Activated CD8-positive, alpha-beta T cell treated with anti-CD3 and anti-CD28 coated beads for 36 hours (primary cell): Measurements from ENCODE around the gene ROPN1L. TPM values are rescaled to one million over a fixed set of nuclear protein-coding genes. Genes with fewer than 3 reads are reported as not detected.
"Not testable (repeated sequence)": the region's sequence is repeated elsewhere in the genome, so short reads cannot be mapped to it uniquely, and the experiment has no call there.

ENCODE experiments used
- ATAC-seq: fragments of 200-7000 bp; cut with Tn5 transposase; one replicate; pipeline ENCODE4 v1.10.0; 2021; ENCODE audit warnings: mild to moderate bottlenecking, moderate library complexity
- CTCF ChIA-PET: fragments of 350-600 bp; sonication (Branson Sonifier 250); formaldehyde crosslinking; loops from one replicate; lab custom pipeline; 2021; ENCODE audit warnings: antibody characterized with exemption; lab: Charles Lee
- POLR2A ChIA-PET: fragments of 350-600 bp; sonication (Branson Sonifier 250); formaldehyde crosslinking; loops from one replicate; lab custom pipeline; 2021; ENCODE audit warnings: antibody characterized with exemption; lab: Charles Lee
- DNase-seq: peaks from one replicate; pipeline ENCODE4 v3.0.0-alpha.2; 2020
- H3K27ac Mint-ChIP-seq: one replicate; pipeline ENCODE4 v1.8.0; 2021; ENCODE audit warnings: mild to moderate bottlenecking, mixed read lengths
- H3K27me3 Mint-ChIP-seq: one replicate; pipeline ENCODE4 v1.8.0; 2021; ENCODE audit warnings: mixed read lengths
- H3K36me3 Mint-ChIP-seq: one replicate; pipeline ENCODE4 v1.8.0; 2021; ENCODE audit warnings: low read depth, mixed read lengths
- H3K4me1 Mint-ChIP-seq: one replicate; pipeline ENCODE4 v1.8.0; 2021; ENCODE audit warnings: low read depth, mixed read lengths
- H3K4me3 Mint-ChIP-seq: one replicate; pipeline ENCODE4 v1.8.0; 2021; ENCODE audit warnings: mild to moderate bottlenecking, moderate library complexity, mixed read lengths
- H3K9me3 Mint-ChIP-seq: one replicate; pipeline ENCODE4 v1.8.0; 2021; ENCODE audit warnings: mixed read lengths
- intact Hi-C: fragments of 100-400 bp; cut with micrococcal nuclease; formaldehyde crosslinking; loops from one replicate; pipeline ENCODE4 v1.10.0; 2022
- total RNA-seq, 2 experiments: library from RNA; stranded (reverse); gene quantifications; one replicate each; pipeline ENCODE4 v1.2.3, GENCODE V29; 2021
- TF ChIP-seq, protein P1 (sequence below): fragments of 200-600 bp; IDR thresholded peaks from one replicate; pipeline ENCODE4 v1.8.0; 2022; ENCODE audit warnings: antibody characterized with exemption, mild to moderate bottlenecking

The ROPN1L gene
- total RNA-seq, 2 experiments from 2014 or later = not detected

DNA sequence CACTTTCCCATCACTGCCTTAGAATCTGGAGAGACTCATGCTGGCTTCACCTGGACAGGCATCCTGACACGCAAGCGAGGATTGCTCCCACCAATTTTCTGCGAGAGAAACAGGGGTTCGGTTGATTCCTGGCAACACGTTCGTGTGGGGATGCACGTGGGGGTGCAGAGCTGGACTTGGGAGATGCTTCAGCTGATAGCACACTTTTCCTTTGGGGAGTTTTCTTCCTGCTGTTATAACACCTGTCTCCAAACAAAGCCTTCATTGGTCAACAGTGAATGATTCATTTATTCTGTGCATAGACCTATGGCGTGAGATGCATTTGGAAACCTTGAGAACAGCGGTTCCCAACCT lies 50.0 kb downstream of the ROPN1L start:
- ATAC-seq = no peak
- H3K36me3 Mint-ChIP-seq = no peaks in the 10 kb centered on the region
- intact Hi-C loops = no loop called here
- peaks cover 17% of the 10 kb centered on the region for H3K4me1 Mint-ChIP-seq
- TF ChIP-seq, protein P1, sequence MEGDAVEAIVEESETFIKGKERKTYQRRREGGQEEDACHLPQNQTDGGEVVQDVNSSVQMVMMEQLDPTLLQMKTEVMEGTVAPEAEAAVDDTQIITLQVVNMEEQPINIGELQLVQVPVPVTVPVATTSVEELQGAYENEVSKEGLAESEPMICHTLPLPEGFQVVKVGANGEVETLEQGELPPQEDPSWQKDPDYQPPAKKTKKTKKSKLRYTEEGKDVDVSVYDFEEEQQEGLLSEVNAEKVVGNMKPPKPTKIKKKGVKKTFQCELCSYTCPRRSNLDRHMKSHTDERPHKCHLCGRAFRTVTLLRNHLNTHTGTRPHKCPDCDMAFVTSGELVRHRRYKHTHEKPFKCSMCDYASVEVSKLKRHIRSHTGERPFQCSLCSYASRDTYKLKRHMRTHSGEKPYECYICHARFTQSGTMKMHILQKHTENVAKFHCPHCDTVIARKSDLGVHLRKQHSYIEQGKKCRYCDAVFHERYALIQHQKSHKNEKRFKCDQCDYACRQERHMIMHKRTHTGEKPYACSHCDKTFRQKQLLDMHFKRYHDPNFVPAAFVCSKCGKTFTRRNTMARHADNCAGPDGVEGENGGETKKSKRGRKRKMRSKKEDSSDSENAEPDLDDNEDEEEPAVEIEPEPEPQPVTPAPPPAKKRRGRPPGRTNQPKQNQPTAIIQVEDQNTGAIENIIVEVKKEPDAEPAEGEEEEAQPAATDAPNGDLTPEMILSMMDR = no peak
- ChIA-PET CTCF (no interaction called here), POLR2A (no interaction called here)
- H3K4me3 Mint-ChIP-seq = no peak overlapping the region
- H3K27me3 Mint-ChIP-seq = peaks cover 1% of the 10 kb centered on the region
- no peak for DNase-seq
- no peak overlapping the region for H3K27ac Mint-ChIP-seq
- H3K9me3 Mint-ChIP-seq = peaks cover 13% of the 10 kb centered on the region

DNA sequence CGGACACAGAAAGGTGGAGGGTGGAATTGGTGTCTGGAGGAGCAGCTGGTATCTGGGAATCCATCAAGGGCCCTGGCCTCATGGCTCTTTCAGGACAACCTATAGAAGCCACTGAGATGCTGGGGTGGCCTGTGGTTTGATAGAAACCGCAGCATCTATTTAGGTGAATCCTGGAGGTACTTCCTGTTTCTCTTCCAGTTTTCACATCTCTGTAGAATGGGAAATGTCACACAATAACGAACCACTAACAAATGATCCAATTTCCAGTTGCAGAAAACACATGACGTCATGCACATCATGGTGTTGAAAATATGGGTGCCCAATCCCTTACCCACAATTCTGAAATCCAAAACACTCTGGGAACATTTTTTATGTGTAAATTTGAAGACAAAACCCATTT lies 52.2 kb downstream of the ROPN1L start:
- TF ChIP-seq, protein P1 = no peak
- CTCF ChIA-PET = no interaction called here
- peaks cover 15% of the 10 kb centered on the region for H3K4me1 Mint-ChIP-seq

DNA sequence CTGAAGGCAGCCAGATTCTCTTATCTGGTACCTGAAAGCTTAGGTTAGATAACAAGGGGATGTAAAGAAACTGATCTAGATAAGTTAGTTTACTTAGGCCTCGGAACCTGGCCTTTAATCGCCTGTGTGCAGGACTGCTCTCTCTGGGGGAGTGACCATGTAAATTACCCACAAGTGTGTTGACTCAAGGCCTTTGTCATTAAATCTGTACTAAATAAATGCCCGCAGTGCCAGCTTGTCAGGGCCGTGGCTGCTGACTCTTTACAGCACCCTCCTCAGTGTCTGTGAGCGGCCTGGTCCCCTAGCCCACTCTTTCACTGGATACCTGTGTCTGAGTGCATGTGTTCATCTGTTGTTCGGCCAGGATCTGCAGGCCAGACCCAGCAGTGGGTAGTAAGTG lies 52.8 kb downstream of the ROPN1L start:
- DNase-seq, H3K4me3 Mint-ChIP-seq, H3K27me3 Mint-ChIP-seq, H3K36me3 Mint-ChIP-seq, H3K27ac Mint-ChIP-seq, POLR2A ChIA-PET, ATAC-seq, intact Hi-C loops: not testable (repeated sequence)
- Mint-ChIP-seq H3K9me3 (peaks cover 13% of the 10 kb centered on the region), H3K4me1 (peaks cover 11% of the 10 kb centered on the region)
- CTCF ChIA-PET = interaction anchor here (0.9 kb wide), 1 partner anchor 134 kb away, joined by 3 read pairs; no protein-coding TSS in a partner anchor

More for the DNA sequence above, 52.2 kb downstream of the ROPN1L start:
- Mint-ChIP-seq H3K36me3 (no peaks in the 10 kb centered on the region), H3K9me3 (peaks cover 13% of the 10 kb centered on the region), H3K27ac (no peak overlapping the region), H3K27me3 (no peaks in the 10 kb centered on the region), H3K4me3 (no peak overlapping the region)
- ATAC-seq = no peak
- DNase-seq = no peak
- intact Hi-C loops = no loop called here
- POLR2A ChIA-PET = no interaction called here

DNA sequence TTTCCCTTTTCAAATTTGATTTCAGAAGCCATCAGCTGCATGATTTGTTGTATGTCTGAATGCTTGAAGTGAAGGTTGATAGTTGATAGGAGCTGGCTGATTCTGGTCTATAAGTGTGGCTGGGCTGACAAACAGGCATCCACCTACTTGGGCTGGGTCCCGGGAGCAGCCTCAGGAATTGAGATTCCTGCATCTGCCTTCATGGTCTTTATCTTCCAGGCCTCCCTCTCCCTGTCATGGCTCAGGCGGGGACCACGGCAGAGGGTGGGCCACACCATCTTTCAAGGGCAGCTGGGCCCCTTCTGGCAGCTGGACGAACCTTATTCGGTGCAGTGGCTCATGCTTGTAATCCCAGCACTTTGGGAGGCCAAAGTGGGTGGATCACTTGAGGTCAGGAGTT lies 55.9 kb downstream of the ROPN1L start:
- Mint-ChIP-seq H3K27me3 (no peaks in the 10 kb centered on the region), H3K9me3 (peaks cover 13% of the 10 kb centered on the region), H3K27ac (no peak overlapping the region), H3K36me3 (no peaks in the 10 kb centered on the region), H3K4me3 (no peak overlapping the region), H3K4me1 (no peaks in the 10 kb centered on the region)
- ATAC-seq = no peak
- ChIA-PET POLR2A (interaction anchor here (0.6 kb wide), 1 partner anchor 9 kb away, joined by 4 read pairs; no protein-coding TSS in a partner anchor), CTCF (interaction anchor here (1.5 kb wide), 1 partner anchor 19 kb away, joined by 3 read pairs; no protein-coding TSS in a partner anchor)
- intact Hi-C loops = no loop called here
- TF ChIP-seq, protein P1 = no peak
- no peak for DNase-seq

DNA sequence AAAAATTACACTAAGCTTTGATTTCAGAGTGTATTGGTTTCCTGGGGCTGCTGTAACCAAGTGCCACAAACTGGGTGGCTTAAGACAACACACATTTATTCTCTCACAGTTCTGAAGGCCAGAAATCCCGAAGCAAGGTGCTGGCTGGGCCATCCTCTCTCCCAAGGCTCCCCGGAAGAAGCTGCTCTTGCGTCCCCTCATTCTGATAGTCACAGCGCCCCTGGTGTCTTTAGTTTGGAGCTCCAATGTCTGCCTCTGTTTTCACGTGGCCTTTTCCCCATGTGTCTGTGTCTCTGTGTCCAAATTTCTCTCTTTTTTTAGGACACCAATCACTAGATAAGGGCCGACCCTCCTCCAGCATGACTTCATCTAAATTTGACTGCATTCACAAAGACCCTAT lies 56.7 kb downstream of the ROPN1L start:
- Mint-ChIP-seq H3K27ac (no peak overlapping the region), H3K4me3 (no peak overlapping the region), H3K9me3 (peaks cover 13% of the 10 kb centered on the region), H3K27me3 (no peaks in the 10 kb centered on the region), H3K36me3 (no peaks in the 10 kb centered on the region), H3K4me1 (no peaks in the 10 kb centered on the region)
- DNase-seq (no peak), ATAC-seq (no peak)
- intact Hi-C loops = no loop called here
- ChIA-PET CTCF (interaction anchor here (1.5 kb wide), 1 partner anchor 20 kb away, joined by 3 read pairs; no protein-coding TSS in a partner anchor), POLR2A (interaction anchor here (1.2 kb wide), 1 partner anchor 8 kb away, joined by 4 read pairs; no protein-coding TSS in a partner anchor)
- TF ChIP-seq, protein P1 = no peak
